Measurements from ENCODE around the gene CEP83.

Gene CEP83

DNA sequence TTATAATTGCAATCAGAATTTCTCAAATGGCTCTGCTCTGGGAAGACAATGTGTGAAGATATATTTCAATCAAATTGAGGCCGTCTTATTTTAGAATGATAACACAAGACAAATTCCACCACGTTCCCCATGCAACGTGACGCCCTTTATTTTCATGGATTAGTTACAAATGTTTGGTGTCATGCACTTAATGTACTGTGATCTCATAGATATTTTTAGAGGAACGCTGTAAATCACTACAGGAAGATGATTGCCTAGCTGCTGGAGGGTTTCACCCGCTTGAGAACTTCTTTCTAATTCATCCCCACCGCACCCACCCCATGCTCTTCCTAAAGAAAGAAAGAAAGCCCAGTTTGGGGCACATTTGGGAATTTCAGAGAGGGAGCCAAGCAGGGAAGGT lies 194.1 kb downstream of the CEP83 start:
- DNase-seq = no peak

DNA sequence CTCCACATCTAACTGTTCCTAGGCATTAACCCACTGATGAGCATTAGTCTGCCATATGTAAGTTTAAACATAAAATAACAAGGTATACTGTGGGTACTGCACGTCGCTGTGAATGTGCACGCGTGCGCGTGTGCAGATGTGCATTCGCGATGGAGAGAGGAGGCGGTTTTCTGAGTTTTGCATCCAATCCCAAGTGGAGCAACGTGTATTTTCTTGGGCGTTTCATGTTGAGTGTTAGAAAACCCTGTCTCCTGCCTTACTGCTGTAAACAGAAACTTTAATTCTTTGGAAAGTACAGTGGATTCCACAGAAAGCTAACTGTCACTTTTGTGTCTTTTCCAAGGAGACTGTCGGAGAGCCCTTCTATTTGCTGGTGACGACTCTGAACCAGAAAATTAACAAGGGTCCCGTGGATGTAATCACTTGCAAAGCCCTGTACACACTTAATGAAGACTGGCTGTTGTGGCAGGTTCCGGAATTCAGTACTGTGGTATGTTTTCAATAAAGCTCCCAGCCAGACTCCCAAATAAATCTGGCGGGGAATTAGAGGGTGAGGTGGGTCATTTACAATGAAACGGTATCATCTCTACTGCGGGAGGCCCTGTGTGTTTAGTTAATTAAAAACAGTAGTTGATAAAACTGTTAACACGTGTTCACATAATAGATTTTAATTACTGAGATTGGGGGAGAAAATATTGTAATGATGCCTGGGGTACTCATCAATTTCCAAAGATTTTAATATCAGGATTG lies 194.8 kb downstream of the CEP83 start:
- no peak for DNase-seq

DNA sequence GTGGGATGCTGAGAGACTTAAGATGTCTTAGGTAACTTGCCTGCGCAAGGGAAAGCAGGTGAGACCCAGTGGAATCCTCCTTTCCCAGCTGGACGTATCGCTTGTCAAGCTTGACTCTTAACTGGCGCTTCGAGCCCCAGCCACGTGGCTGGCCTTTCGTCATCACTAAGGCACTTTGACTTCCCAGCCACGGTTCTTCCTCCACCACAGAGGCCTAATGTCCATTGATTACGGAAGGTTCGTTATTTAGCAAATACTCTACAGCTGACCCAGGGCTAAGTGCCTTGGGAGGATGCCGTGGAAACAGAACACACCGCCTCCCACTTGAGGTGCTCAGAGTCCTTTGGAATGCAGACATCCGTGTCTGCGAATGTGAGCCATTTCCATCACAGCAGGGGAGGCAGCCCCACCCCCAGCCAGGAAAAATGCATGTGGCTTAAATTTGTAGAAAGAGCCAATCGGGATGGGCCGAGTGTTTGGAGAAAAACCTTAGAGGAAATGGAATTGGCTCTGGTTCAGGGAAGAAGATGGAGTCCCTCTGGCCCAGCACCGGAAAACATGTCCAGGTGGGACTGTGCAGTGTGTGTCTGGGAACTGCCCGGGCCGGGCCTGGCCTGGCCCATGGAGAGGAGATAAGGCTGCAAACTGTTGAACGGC lies 195.6 kb downstream of the CEP83 start:
- DNase-seq = no peak

DNA sequence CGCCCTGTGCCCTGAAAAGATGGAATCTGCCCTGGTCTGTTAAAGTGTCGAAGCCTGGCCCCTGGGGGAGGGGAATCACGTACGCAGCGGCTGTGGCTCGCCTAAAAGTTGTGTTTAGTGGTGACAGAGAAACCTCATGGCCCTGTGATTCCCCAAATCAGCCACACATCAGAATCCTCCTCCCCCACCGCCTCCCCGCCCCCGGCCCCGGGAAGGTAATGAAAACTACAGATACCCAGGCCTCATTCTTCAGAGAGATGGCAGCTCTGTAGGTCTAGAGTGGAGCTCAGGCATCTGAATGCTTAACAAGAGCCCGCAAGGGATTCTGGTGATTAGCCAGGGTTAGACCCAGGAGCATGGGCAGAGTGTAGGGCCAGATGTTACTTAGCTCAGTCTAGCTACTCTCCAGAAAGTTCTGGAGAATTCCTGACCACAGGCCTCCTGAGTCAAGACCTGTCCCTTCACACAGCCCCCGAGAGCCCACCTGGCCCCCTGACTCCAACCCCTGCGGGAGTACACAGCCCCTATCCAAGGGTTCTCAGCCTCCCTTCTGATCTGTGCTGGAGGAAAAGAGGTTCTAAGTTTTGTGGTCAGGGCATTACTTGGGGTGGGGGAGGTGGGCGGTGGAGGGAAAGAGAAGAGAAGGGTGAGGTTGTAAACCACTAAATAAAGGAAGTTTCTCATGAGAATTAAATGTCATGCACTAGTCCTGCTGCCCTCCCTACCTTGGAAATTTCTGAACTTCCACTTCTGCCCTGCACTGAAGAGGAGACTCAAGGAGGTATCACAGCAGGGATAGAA lies 196.5 kb downstream of the CEP83 start:
- peak; percentile 75 for DNase-seq

DNA sequence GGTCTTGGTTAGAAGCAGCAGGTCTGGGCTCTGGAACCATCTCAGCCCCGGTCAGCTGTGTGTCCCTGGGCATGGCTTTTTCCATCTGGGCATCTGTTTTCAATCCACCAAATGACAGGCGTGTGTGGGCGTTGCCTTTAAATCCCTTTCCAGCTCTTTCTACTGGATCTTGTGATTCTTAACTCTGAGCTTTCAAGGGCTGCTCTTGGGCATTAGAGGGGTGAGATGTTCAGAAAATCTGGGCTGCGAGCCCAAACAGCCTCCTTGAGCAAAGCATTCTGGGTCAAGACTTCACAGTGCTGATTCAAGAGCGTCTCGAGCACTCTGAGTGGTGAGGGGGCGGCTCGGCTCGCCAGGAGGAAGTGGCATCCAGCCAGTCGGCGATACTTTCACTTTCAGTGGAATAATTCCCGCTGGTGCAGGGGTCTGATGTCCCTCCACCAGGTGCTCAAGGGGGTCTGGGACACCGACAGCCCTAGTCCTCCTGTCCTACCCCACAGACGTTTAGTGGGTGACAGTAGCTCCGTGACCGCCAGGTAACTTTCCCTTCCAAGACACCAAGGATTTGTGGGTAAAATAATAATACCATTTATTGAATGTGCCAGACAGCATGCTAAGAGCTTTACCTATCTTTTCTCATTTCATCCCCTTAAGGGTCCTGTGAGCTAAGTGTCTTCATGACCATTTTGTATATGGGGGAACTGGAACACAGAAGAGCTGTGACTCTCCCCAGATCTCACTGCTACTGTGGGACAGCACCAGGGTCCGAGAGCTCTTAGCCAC lies 197.2 kb downstream of the CEP83 start:
- peak; percentile 80 for DNase-seq

DNA sequence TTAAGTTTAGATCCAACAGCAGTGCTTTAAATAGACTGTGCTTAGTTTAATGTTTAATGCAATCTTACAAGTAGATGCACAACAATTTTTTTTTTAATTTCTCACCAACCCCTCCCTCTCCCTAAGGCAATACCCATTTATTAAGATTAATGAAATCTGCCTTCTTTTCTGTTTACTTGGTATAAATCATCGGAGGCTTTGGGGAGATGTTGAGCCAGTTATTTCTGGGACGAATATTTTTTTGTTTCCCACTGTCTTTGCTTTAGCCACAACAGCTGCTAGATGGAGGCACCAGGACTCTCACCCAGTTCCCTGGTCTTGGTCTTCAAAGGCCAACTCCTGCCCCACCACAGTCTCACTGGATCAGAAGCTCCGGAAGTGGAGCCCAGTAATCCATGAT lies 197.9 kb downstream of the CEP83 start:
- DNase-seq = no peak

DNA sequence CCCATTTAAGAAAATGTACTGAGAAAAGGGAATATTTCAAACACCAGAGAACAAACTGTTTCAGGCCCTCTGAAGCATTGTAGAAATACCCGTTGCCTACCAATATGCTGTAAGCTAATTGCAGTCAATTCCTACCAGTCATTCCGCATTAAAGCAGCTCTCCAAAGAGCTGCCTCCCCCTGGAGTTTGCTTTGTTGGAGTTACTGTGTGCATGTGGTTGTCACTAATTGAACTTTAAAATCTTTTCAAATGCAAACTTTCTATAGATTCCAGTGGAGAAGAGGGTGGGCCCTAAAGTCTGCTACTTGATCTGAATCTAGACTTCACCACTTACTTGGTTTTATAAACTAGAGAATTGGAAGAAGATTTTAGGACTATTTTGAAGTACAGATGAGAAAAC lies 198.5 kb downstream of the CEP83 start:
- no peak for DNase-seq

DNA sequence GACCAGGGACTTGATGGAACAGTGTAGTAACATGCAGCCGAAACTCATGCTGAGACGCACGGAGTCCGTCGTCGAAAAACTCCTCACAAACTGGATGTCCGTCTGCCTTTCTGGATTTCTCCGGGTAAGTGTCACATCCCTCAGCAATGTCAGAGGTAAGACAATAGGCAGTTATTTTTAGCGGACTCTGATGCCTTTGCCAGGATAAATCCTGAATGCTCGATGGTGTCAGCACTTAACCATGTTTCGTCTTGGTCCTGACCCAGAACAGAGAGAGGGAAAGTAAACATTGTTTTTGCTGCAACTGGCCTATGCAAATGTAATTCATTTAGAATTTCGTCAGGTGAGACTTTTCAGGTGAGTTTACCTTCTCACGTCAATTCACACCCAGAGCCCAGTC lies 198.9 kb downstream of the CEP83 start:
- DNase-seq = no peak

DNA sequence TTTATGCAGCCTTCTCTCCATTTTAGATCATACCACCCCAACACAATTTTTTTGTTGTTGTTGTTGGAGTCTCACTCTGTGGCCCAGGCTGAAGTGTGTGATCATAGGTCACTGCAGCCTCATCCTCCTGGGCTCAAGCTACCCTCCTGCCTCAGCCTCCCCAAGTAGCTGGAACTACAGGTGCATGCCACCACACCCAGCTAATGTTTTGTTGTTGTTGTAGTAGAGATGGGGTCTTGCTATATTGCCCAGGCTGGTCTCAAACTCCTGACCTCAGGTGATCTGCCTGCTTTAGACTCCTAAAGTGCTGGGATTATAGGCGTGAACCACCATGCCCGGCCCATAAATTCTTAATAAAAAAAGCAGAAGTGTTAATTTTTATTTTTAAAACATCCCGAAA lies 199.7 kb downstream of the CEP83 start:
- no peak for DNase-seq

DNA sequence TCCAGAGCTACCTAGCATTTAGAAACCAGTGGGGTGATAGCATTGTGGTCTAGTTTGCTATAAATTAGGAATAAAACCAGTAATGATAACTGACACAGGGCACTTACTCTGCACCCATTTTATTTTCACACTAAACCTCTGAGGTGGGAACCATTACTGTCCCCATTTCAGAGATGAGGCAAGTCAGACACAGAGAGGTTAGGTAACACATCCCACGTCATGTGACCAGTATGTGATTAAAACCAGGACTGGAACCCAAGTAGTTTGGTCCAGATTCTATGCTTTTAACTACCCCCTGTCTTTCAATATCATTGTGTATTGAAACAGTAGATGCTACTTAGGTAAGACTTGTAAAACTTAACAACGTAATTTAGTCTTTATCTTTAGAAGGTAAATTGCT lies 201.1 kb downstream of the CEP83 start:
- DNase-seq = no peak
